ENCODE measurements around the gene CERT1. TPM values are rescaled to one million over a fixed set of nuclear protein-coding genes. Genes with fewer than 3 reads are reported as not detected.
"Not testable (repeated sequence)": the region's sequence is repeated elsewhere in the genome, so short reads cannot be mapped to it uniquely, and the experiment has no call there.

CERT1 gene, protein sequence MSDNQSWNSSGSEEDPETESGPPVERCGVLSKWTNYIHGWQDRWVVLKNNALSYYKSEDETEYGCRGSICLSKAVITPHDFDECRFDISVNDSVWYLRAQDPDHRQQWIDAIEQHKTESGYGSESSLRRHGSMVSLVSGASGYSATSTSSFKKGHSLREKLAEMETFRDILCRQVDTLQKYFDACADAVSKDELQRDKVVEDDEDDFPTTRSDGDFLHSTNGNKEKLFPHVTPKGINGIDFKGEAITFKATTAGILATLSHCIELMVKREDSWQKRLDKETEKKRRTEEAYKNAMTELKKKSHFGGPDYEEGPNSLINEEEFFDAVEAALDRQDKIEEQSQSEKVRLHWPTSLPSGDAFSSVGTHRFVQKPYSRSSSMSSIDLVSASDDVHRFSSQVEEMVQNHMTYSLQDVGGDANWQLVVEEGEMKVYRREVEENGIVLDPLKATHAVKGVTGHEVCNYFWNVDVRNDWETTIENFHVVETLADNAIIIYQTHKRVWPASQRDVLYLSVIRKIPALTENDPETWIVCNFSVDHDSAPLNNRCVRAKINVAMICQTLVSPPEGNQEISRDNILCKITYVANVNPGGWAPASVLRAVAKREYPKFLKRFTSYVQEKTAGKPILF
- total RNA-seq: 53.0 TPM

DNA sequence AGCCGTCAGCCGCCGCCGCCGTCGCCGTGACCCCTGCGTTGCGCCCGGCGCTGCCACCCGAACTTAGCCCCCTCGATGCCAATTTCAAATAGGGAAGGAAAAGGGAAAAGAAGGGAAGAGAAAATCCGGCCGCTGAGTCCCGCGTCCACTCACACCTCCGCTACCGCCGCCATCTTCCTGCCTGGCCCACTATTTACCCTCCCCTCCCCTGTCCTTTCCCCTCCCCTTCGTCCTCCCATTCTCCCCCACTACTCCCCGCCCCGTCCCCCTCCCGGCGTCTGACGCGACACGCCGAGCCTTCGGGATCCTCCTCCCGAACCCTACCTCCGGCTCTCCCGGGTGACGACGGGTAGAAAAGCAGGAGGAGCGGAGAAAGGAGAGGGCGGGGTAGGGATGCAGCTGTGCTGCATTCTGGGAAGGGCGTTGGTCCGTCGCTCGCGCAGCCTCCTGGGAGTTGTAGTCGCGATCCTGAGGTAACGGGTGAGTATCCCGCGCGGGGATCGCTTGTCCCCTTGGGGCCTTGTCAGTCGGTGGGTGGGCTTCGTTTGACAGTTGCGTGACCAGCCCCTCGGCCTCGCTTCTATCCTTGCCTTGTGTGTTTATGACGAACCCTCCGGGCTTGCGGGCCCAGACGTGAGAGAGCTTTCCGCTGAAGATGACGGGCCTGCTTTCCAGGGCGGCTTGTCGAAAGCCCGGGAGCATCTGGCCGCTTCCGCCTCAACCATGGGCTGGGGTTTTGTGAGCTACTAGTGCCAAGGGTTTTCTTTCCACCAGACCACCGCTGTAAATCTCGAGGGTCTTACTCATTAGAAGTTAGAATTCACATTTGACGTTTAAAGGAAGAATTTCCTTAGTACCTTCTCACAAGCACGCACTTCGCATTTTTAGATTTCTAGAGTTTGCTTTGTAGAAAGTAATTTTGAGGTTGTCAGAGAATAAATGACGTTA, at the start of gene CERT1, which contains the start of gene POLK:
Gene CERT1, minus strand, starts transcription at position 195 of the 948 bp plus-strand sequence. CDS start 422 bp downstream, outside the sequence.
Gene POLK, plus strand, starts transcription at position 457 of the 948 bp plus-strand sequence.
- no peaks in the 10 kb centered on the region for H3K9me3 ChIP-seq (ENCODE audit: low read depth, low read length)
- H3K27me3 ChIP-seq (ENCODE audit: insufficient read depth, low read length): no peaks in the 10 kb centered on the region
- peaks cover 46% of the 10 kb centered on the region for H3K4me1 ChIP-seq (ENCODE audit: insufficient read depth, low read length)
- peak within 1 kb of the TSS; percentile 85 for H3K4me3 ChIP-seq (ENCODE audit: low read length)

DNA sequence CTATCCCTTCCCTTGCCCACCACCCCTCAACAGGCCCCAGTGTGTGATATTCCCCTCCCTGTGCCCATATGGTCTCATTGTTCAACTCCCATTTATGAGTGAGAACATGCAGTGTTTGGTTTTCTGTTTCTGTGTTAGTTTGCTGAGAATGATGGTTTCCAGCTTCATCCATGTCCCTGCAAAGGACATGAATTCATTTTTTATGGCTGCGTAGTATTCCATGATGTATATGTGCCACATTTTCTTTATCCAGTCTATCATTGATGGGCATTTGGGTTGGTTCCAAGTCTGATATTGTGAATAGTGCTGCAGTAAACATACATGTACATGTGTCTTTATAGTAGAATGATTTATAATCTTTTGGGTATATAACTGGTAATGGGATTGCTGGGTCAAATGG, 49.2 kb upstream of the CERT1 start:
- H3K9me3 ChIP-seq (ENCODE audit: low read depth, low read length); H3K4me3 ChIP-seq (ENCODE audit: low read length); H3K27me3 ChIP-seq (ENCODE audit: insufficient read depth, low read length): not testable (repeated sequence)
- peaks cover 16% of the 10 kb centered on the region for H3K4me1 ChIP-seq (ENCODE audit: insufficient read depth, low read length)

DNA sequence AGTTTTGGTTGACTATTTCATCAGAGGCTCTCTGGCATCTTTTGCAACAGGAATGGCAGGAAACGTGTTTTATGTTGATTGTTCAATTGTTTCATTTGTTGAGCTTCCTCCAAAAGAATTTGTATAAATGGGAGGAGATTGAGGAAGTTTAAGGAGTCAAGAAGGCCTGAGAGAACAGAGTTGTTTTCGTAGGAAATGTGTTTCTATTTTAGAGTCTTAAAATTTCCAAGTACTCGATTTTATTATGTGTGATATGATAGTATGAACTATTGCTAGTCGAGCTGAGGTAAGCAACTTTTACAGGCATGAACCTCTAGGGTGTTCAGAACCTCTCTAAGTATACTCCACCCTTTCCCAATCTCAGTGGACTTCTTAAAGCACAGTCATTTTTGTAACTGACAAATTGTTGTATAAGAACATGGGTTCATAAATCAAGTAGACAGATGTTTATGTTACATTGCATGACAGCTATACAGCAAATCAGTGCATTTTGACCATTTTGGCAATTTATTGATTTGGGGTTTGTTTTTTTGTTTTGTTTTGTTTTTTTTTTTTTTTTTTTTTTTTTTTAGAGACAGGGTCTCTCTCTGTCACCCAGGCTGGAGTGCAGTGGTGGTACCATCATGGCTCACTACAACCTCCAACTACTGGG, 47.7 kb upstream of the CERT1 start:
- no peak overlapping the region for H3K4me3 ChIP-seq (ENCODE audit: low read length)

DNA sequence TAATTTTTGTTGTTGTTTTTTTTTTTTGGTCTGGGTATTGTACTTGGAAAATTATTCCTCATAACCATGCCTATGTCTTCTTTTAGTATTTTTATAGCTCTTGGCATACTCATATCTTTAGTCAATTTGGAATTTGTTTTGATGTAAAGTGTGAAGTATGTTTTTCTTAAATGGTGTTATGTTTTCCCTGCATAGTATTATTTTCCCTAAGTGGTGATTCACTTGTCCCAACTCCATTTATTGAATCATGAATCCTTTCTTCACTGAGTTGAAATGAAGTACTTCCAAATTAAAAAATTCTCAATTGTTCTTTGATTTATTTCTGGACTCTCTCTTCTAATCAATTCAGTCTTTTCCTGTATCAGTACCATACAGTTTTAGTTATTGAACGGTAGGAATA, 46.8 kb upstream of the CERT1 start:
- Histone ChIP-seq H3K9me3 (ENCODE audit: low read depth, low read length) (no peaks in the 10 kb centered on the region), H3K27me3 (ENCODE audit: insufficient read depth, low read length) (no peaks in the 10 kb centered on the region), H3K4me1 (ENCODE audit: insufficient read depth, low read length) (peaks cover 14% of the 10 kb centered on the region), H3K4me3 (ENCODE audit: low read length) (no peak overlapping the region)

More for the DNA sequence above, 47.7 kb upstream of the CERT1 start:
- Histone ChIP-seq H3K4me1 (ENCODE audit: insufficient read depth, low read length) (peaks cover 14% of the 10 kb centered on the region), H3K27me3 (ENCODE audit: insufficient read depth, low read length) (no peaks in the 10 kb centered on the region), H3K9me3 (ENCODE audit: low read depth, low read length) (no peaks in the 10 kb centered on the region)

DNA sequence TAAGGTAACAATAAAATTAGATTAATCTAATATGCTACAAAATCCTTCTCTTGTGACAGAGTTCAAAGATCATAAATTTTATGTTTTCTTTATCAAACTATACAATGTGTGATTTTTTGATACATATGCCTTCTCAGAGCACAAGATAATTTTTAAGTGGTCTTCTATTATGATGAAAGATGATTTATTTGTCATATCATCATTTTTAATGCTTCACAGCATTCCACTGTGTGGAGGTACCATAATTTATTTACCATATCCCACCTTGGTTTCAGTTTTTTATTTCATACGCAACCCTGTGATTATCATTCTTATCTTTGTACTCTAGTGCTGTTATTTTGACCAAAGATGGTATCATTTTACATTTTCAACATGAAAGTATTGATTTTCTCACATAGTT, 41.9 kb upstream of the CERT1 start:
- Histone ChIP-seq H3K4me3 (ENCODE audit: low read length) (no peak overlapping the region), H3K27me3 (ENCODE audit: insufficient read depth, low read length) (no peaks in the 10 kb centered on the region), H3K9me3 (ENCODE audit: low read depth, low read length) (no peaks in the 10 kb centered on the region), H3K4me1 (ENCODE audit: insufficient read depth, low read length) (peaks cover 7% of the 10 kb centered on the region)

DNA sequence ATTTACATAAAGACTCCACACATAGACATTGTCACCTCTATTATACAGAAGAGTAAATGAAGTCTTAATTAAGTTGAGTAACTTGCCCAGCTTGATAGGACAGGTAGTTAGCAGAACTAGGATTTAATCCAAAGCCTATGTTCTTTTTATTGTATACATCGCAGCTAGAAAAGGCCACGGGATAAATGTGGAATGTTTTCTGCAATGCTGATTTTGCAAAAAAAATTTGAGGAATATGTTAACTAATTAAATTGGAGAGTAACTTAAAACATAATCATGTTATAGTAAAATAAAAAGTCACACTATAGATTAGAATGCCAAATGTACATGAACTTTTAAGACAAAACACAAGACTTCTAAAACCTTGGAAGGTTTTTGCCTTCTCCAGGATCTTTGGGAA, 41.3 kb upstream of the CERT1 start:
- peaks cover 4% of the 10 kb centered on the region for H3K4me1 ChIP-seq (ENCODE audit: insufficient read depth, low read length)
- no peaks in the 10 kb centered on the region for H3K9me3 ChIP-seq (ENCODE audit: low read depth, low read length)
- H3K4me3 ChIP-seq (ENCODE audit: low read length): no peak overlapping the region
- H3K27me3 ChIP-seq (ENCODE audit: insufficient read depth, low read length): no peaks in the 10 kb centered on the region

DNA sequence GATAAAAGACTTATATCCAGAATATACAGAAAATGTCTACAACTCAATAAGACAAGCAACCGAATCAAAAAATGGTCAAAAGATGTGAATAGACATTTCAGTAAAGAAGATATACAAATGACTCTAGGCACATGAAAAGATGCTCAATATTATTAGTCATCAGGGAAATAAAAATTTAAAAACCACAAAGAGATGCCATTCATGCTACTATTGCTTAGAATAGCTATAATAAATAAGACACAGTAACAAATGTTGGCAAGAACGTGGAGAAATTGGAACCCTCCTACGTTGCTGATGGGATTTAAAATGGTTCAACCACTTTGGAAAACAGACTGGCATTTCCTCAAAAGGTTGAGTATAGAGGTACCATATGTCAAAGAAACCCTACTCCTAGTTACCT, 40.0 kb upstream of the CERT1 start:
- no peak overlapping the region for H3K4me3 ChIP-seq (ENCODE audit: low read length)
- no peaks in the 10 kb centered on the region for H3K27me3 ChIP-seq (ENCODE audit: insufficient read depth, low read length)
- no peaks in the 10 kb centered on the region for H3K4me1 ChIP-seq (ENCODE audit: insufficient read depth, low read length)
- no peaks in the 10 kb centered on the region for H3K9me3 ChIP-seq (ENCODE audit: low read depth, low read length)

DNA sequence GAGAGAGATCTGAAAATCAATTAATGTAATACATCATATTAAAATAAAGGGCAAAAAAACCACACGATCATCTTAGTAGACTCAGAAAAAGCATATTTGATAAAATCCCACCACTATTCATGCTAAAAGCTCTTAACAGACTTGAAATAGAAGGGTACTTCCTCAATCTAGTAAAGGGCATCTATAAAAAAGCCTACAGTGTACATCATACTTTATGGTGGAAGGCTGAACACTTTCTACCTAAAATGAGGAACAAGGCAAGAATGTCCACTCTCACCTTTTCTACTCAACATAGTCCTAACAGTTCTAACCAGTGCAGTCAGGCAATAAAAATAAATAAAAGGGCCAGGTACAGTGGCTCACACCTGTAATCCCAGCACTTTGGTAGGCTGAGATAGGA, 39.2 kb upstream of the CERT1 start:
- no peaks in the 10 kb centered on the region for H3K9me3 ChIP-seq (ENCODE audit: low read depth, low read length)
- no peaks in the 10 kb centered on the region for H3K4me1 ChIP-seq (ENCODE audit: insufficient read depth, low read length)
- H3K4me3 ChIP-seq (ENCODE audit: low read length): no peak overlapping the region

DNA sequence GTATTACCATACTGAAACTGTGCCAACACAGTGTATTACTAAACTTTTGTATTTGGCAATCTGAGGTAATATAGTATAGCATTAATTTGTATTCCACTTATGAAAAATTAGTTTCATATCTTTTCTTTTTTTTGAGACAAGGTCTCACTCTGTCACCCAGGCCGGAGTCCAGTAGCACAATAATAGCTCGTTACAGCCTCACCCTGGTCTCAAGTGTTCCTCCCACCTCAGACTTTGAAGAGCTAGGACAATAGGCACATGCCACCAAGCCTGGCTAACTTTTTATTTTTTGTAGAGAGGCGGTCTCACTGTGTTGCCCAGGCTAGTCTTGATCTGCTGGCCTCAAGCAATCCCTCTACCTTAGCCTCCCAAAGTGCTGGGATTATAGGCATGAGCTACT, 36.4 kb upstream of the CERT1 start:
- no peaks in the 10 kb centered on the region for H3K9me3 ChIP-seq (ENCODE audit: low read depth, low read length)
- H3K4me1 ChIP-seq (ENCODE audit: insufficient read depth, low read length): no peaks in the 10 kb centered on the region
- H3K4me3 ChIP-seq (ENCODE audit: low read length): no peak overlapping the region
- no peaks in the 10 kb centered on the region for H3K27me3 ChIP-seq (ENCODE audit: insufficient read depth, low read length)

More for the DNA sequence above, 39.2 kb upstream of the CERT1 start:
- no peaks in the 10 kb centered on the region for H3K27me3 ChIP-seq (ENCODE audit: insufficient read depth, low read length)

DNA sequence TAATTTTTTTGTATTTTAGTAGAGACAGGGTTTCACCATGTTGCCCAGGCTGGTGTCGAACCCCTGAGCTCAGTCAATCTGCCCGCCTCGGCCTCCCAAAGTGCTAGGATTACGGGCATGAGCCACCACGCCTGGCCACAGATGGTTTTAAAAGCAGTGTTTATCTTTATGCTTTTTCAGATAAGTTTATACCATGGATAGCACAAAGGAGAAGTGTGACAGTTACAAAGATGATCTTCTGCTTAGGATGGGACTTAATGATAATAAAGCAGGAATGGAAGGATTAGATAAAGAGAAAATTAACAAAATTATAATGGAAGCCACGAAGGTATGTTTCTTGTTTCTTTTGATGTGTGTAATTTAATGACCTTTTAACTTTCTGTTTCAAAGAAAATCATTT, 35.4 kb upstream of the CERT1 start:
- no peak overlapping the region for H3K4me3 ChIP-seq (ENCODE audit: low read length)
- H3K9me3 ChIP-seq (ENCODE audit: low read depth, low read length): no peaks in the 10 kb centered on the region
- H3K4me1 ChIP-seq (ENCODE audit: insufficient read depth, low read length): no peaks in the 10 kb centered on the region
- no peaks in the 10 kb centered on the region for H3K27me3 ChIP-seq (ENCODE audit: insufficient read depth, low read length)

DNA sequence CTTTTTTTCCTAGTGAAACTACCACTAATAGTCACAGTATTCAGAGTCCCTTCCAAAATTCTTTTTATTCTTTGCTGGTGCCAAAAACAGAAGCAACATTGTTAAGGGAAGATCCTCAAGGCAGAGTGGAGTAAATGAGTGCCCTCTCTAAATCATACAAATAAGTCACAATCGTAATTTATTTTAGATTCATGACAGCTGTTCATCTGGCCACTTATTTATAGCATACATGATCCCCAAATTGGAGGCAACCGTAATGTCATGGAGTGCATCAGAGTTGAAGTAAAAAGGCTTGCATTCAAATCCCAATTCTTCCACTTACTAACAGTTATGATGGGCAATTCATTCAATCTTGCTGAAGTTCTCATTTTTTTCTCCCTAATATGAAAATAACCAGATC, 33.7 kb upstream of the CERT1 start:
- no peaks in the 10 kb centered on the region for H3K27me3 ChIP-seq (ENCODE audit: insufficient read depth, low read length)
- no peak overlapping the region for H3K4me3 ChIP-seq (ENCODE audit: low read length)
- no peaks in the 10 kb centered on the region for H3K9me3 ChIP-seq (ENCODE audit: low read depth, low read length)
- no peaks in the 10 kb centered on the region for H3K4me1 ChIP-seq (ENCODE audit: insufficient read depth, low read length)

DNA sequence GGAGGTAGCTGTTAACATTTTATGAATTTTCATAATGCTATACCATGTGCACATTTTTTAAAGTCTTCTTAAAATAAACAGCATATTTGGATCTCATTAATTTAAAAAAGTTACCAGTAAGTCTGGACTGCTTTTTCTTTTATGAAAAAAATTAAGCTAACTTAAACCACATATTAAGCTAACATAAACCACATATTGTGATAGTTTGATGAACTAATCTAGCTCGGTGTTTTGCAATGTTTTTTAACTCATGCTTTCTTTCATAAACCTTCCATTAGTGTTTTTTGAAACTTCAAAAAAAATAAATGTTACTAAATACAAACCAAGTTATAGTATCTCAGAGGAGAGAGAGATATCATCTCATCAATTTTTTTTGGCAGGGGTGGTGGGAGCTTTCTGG, 26.8 kb upstream of the CERT1 start:
- Histone ChIP-seq H3K4me3 (ENCODE audit: low read length) (no peak overlapping the region), H3K4me1 (ENCODE audit: insufficient read depth, low read length) (peaks cover 12% of the 10 kb centered on the region), H3K9me3 (ENCODE audit: low read depth, low read length) (peaks cover 15% of the 10 kb centered on the region), H3K27me3 (ENCODE audit: insufficient read depth, low read length) (no peaks in the 10 kb centered on the region)

DNA sequence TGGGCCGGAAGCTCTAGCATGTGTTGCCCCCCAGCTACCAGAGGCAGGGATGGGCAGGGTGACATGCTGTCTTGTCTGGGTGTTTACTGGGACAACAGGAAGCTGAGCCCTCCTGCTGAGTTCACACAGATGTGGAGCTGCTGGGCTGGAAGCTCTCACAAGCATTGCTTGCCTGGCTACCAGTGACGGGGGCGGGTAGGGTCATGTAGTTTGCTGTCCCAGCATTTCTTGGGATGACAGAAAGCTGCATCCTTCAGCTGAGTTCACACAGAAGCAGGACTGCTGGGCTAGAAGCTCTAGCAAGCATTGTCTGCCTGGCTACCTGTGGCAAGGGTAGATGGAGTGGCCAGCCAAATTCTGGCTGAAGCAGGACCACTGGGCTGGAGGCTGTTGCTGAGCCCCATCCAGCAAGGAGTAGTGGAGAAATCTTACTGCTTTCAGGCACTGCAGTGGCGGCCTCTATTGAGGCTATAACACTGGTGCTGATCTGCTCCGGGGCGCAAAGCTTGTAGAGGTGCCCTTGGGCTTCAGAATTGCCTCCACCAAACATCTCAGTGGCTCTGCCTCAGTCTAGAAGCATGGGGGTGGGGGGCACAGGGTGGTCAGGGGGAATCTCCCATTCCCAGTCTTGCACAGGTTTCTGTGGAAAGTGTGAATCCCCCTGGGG, 25.4 kb upstream of the CERT1 start:
- no peak overlapping the region for H3K4me3 ChIP-seq (ENCODE audit: low read length)
- H3K4me1 ChIP-seq (ENCODE audit: insufficient read depth, low read length): peaks cover 12% of the 10 kb centered on the region
- H3K27me3 ChIP-seq (ENCODE audit: insufficient read depth, low read length): no peaks in the 10 kb centered on the region
- peaks cover 15% of the 10 kb centered on the region for H3K9me3 ChIP-seq (ENCODE audit: low read depth, low read length)

DNA sequence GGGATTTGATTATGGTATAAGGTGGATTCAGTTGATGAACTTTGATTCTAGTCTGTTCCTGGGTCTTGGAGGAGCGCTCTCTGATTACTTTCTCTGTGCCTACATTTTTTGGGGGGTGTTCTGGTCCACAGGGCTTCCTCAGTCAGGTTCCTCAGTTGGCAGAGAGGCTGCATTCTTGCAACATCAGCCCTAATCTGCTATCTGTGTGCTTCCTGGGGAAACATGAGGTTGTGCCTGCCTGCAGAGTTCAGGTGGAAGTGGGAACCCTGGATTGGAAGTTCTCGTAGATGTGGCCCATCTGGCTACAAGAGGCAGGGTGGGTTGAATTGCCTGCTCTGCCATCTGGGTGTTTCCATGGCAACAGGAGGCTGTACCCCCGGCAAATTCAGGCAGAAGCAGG, 24.7 kb upstream of the CERT1 start:
- Histone ChIP-seq H3K9me3 (ENCODE audit: low read depth, low read length) (peaks cover 15% of the 10 kb centered on the region), H3K4me3 (ENCODE audit: low read length) (no peak overlapping the region), H3K4me1 (ENCODE audit: insufficient read depth, low read length) (peaks cover 12% of the 10 kb centered on the region), H3K27me3 (ENCODE audit: insufficient read depth, low read length) (no peaks in the 10 kb centered on the region)

Measured in mononuclear cell (primary cell).